Fibroblast of pulmonary artery (primary cell): ENCODE data around the gene ZFHX3.
A peak's percentile ranks its signal among the peaks of the same experiment; 100 is the strongest.

ENCODE experiments used
- DNase-seq: peaks from one replicate; pipeline ENCODE4 v3.0.0-alpha.2; 2010; ENCODE audit warnings: low read depth
- H3K4me3 ChIP-seq: replicated peaks from 2 replicates; pipeline ENCODE4 v1.5.1; 2011; ENCODE audit warnings: low read depth, mild to moderate bottlenecking, control low read depth, low read length, moderate library complexity
- TF ChIP-seq, protein P1 (sequence below): IDR thresholded peaks from 2 replicates; pipeline ENCODE4 v1.5.1; 2011; ENCODE audit warnings: mild to moderate bottlenecking, control low read depth, low read length, inconsistent platforms; ENCODE audit errors: missing control alignments

ZFHX3 gene

DNA sequence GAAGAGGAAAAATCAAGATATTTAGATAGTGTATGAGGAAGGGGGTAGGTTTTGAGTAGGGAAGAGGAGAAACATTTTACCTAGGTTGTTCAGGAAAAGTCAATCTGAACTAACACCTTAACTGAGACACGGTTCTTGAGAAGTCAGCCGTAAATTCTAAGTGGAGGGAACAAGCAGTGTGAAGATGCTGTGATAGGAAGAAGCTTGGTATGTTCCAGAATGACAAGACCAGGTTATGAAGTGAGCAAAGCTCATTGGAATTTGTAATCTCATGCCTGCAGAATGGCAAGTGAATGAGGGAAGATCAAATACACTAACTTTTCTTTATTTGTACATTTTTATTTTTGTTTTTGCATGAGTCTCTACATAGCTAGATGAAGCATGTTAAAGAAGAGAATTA, 307.6 kb downstream of the ZFHX3 start:
- no peak overlapping the region for H3K4me3 ChIP-seq
- TF ChIP-seq, protein P1, sequence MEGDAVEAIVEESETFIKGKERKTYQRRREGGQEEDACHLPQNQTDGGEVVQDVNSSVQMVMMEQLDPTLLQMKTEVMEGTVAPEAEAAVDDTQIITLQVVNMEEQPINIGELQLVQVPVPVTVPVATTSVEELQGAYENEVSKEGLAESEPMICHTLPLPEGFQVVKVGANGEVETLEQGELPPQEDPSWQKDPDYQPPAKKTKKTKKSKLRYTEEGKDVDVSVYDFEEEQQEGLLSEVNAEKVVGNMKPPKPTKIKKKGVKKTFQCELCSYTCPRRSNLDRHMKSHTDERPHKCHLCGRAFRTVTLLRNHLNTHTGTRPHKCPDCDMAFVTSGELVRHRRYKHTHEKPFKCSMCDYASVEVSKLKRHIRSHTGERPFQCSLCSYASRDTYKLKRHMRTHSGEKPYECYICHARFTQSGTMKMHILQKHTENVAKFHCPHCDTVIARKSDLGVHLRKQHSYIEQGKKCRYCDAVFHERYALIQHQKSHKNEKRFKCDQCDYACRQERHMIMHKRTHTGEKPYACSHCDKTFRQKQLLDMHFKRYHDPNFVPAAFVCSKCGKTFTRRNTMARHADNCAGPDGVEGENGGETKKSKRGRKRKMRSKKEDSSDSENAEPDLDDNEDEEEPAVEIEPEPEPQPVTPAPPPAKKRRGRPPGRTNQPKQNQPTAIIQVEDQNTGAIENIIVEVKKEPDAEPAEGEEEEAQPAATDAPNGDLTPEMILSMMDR: no peak
- no peak for DNase-seq

DNA sequence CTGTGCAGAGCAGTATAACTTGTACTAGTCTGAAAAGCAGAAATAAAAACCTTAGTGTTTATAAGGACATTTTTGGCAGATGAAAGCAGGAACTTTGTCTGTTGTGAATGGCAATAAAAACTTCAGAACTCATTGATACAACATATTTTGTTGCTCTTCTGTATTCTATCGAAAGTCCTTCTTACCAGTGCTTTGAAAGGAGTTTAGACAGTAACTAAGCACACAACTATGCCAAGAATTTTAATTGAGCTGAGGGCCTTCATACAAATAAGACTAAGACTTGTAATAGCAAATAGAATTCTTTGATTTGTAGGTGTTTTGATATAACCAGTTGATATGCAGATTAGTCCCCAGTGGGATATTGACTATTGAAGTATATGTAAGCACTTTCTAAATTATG, 308.4 kb downstream of the ZFHX3 start:
- DNase-seq: peak; percentile 21
- TF ChIP-seq, protein P1: no peak
- H3K4me3 ChIP-seq: no peak overlapping the region

DNA sequence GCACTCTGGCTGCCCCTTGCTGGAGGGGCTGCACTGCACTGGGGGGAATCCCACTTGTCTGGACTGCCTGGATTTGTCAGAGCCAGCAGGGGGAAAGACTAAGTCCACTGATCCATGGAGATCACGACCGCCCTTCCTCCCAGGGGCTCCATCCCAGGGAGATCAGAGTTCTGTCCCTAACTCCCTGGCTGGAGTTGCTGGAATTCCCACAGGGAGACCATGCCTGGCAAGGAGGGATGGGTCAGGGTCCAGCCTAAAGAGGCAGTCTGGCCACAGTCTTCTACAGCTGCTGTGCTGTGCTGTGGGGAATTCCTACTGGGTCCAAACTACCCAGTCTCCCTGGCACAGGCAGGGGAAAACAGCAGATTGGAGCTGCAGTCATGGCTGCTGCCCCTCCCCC, 311.9 kb downstream of the ZFHX3 start:
- TF ChIP-seq, protein P1: no peak
- no peak overlapping the region for H3K4me3 ChIP-seq

More for the DNA sequence above, 311.9 kb downstream of the ZFHX3 start:
- no peak for DNase-seq
